Measurements from ENCODE around the gene TOMM20.
A peak's percentile ranks its signal among the peaks of the same experiment; 100 is the strongest.

The TOMM20 gene

DNA sequence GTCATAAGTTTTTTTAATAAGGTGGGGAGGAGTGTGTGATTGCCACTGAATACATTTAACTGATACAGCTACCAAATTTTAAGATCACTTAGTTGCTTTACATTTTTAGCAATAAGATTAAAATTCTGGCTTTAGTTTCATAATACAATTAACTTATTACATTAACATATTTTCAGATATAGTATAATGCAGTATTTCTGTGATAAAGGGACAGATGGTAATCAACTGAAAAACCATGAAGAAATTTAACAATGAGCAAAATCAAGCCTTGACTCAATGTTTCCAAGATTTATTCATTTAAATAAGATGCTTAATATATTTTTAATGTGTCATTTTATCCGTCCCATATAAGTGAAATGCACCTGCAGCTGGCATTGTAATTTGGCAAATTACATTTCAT, 4.0 kb downstream of the TOMM20 start:
- no peak for TF ChIP-seq ZNF274 (IDR thresholded peaks at IDR 0.05; ENCODE audit: low read depth, low read length)
- no peak overlapping the region for H3K4me3 ChIP-seq (ENCODE audit: low read length)

DNA sequence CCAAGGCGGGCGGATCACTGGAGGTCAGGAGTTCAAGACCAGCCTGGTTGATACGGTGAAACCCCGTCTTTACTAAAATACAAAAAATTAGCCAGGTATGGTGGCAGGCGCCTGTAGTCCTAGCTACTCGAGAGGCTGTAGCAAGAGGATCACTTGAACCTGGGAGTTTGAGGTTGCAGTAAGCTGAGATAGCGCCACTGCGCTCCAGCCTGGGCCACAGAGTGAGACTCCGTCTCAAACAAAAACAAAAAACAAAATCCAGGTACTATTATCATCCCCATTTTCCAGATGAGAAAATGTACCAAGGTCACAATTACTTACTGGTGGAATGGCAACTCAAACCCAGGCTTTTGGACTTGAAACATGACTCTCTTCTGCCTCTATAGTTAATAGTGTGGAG, 4.5 kb downstream of the TOMM20 start:
- H3K4me3 ChIP-seq (ENCODE audit: low read length) = no peak overlapping the region
- TF ChIP-seq ZNF274 (IDR thresholded peaks at IDR 0.05; ENCODE audit: low read depth, low read length) = no peak

DNA sequence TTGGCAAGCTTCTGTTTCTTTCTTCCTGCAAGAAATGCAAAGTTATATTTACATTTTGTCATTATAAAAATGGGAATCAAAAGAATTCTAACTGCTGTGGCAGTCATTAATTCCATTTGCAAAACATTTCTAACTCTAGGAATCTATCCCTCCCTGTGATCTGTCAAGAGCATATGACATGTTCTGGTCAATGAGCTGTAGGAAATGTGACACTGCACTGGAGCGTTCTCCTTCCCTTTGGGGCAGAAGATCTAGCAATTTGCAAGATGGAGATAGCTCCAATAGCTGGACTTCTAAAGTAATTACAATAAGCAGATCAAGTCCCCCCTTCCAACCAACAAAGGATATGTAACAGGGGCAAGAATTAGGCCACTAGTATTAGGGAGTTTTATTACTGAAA, 6.3 kb downstream of the TOMM20 start:
- no peak overlapping the region for H3K4me3 ChIP-seq (ENCODE audit: low read length)
- no peak for TF ChIP-seq ZNF274 (IDR thresholded peaks at IDR 0.05; ENCODE audit: low read depth, low read length)

DNA sequence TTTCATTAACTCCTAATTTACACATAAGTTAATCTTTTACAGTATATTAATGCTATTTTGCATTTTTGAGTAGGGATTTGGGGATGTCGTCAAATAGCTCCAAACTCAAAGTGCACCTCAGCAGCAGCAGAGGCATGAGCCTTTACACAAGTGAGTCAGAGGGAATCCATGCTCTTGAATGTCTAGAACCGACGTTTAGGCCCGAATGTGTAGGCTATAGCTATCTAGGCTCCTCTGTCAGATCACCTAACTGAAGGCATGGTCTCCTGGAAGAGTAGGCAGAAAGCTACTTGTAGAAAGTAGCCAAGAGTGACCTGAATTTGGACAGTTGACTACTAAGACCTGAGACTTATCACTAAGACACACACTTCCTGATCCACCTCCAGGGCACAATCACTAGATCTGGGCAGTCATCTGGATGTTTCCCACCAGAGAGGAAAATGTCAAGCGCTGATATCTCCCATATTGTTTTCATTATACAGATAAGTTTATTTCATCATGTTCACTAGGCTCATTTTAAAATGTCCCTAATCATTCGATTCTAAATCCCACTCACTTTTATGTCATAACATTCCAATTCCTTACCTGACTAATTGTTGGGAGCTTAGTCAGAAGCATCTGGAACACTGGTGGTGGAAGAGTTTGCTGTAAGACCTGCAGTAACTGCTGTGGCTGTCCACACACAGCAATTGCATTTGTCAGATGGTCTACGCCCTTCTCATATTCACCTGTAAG, 15.3 kb downstream of the TOMM20 start:
- TF ChIP-seq ZNF274 (IDR thresholded peaks at IDR 0.05; ENCODE audit: low read depth, low read length) = no peak
- no peak overlapping the region for H3K4me3 ChIP-seq (ENCODE audit: low read length)

DNA sequence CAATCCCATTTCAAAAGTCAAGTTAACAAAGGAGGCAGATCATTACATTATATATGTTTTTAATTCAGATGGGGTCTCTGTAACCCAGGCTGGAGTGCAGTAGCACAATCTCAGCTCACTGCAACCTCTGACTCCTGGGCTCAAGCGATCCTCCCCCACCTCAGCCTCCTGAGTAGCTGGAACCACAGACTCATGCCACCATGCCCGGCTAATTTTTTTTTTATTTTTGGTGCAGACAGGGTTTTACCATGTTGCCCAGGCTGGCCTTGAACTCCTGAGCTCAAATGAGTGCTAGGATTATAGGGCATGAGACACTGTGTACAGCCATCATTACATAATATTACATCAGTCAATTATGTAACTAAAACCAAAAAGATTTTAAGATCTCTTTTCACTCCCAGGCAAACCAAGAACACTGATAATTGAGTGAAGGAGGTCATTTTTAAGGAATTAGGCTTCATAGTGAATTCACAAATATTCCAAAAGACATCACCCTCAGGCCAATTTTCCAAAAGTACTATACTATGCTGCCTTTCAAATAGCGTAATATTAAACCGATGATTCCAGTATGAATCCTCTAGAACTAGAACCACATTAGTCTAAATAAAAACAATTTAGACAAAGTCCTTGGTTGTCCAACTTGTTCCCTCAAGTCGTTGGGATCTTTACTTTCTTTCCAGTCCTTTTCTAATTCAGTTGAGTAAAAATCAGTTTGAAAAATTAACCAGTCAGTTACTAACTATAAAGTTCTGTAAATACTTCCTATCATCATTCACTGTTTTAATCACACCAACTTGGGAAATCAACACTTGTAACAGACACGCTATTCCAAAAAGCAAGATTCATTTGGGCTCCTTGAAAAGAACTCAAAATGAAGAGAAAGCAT, 16.1 kb downstream of the TOMM20 start:
- no peak for TF ChIP-seq ZNF274 (IDR thresholded peaks at IDR 0.05; ENCODE audit: low read depth, low read length)
- no peak overlapping the region for H3K4me3 ChIP-seq (ENCODE audit: low read length)

DNA sequence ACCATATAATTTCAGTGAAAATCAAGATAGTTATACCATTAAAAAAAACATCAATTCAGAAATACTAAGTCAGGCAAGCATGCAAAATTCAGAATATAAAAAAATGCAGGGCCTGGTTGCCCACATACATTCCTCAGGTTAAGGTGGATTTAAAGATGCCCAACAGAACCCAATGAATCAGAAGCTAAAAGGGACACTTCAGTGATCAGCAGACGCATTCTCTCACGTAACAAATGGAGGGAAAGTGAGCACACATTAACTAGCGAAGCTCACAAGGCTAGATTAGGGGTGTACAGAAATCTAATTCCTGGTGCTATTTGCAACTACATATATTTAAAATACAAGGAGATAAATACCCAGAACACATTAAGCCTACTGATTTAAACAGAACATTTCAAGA, 17.5 kb downstream of the TOMM20 start:
- no peak for TF ChIP-seq ZNF274 (IDR thresholded peaks at IDR 0.05; ENCODE audit: low read depth, low read length)
- H3K4me3 ChIP-seq (ENCODE audit: low read length) = no peak overlapping the region

DNA sequence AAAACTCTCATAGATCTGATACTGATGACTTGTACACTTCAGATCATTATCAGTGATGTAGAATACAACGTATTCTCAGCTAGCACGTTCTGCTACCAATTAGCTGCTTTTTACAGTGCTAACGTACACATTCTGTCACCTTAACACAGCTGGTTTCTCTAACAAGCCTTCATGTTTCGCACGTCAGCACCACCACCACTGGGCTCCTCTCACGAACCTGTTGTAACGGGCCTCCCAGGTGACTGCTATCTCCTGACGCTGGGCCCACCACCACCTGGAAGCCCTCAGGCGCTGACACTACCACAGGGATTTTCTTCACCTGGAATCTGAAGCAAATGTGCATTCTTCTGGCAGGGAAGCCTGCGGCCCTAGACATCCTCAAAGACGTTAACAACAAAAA, 19.8 kb downstream of the TOMM20 start:
- H3K4me3 ChIP-seq (ENCODE audit: low read length) = no peak overlapping the region
- no peak for TF ChIP-seq ZNF274 (IDR thresholded peaks at IDR 0.05; ENCODE audit: low read depth, low read length)

DNA sequence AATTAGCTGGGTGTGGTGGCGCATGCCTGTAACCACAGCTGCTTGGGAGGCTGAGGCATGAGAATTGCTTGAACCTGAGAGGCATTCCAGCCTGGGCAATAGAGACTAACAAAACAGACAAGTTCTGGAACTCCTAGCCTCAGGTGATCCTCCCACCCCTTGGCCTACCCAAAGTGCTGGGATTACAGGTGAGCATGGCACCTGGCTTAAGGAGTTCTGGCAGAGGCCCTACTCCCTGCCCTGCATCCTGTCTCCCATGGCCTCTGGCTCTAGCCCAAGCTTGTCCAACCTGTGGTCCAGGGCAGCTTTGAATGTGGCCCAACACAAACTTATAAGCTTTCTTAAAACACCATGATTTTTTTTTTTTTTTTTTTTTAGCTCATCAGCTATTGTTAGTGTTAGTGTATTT, 20.4 kb downstream of the TOMM20 start:
- H3K4me3 ChIP-seq (ENCODE audit: low read length) = no peak overlapping the region
- TF ChIP-seq ZNF274 (IDR thresholded peaks at IDR 0.05; ENCODE audit: low read depth, low read length) = no peak

DNA sequence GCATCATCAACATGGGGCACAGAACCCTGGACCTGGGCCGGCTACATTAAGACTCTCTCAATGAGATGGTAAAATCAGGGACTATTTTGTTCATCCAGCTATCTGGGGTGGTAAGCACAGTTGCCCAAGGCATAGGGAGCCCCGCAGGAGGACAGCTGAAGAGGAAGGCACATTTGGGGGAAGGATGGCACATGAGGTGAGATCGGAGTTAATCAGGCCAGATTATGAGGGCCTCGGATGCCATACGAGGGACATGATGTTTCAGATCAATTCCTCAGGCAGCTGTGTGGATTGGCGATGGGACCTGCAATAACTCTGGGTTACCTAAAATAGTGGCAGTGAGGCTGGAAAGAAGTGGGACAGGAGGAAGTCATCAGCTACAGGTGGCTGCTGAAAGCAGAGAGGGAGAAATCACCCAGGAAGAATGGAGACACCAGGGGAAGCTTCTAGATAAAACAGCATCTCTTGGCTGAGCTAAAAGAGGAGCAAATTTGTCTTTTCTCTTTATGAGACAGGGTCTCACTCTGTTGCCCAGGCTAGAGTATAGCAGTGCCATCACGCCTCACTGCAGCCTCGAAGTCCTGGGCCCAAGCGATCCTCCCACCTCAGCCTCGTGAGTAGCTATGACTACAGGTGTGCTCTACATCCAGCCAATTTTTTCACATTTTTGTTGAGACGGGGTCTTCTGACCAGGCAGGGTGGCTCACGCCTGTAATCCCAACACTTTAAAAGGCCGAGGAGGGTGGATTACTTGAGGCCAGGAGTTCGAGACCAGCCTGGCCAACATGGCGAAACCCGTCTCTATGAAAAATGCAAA, 21.1 kb downstream of the TOMM20 start:
- no peak for TF ChIP-seq ZNF274 (IDR thresholded peaks at IDR 0.05; ENCODE audit: low read depth, low read length)
- no peak overlapping the region for H3K4me3 ChIP-seq (ENCODE audit: low read length)

DNA sequence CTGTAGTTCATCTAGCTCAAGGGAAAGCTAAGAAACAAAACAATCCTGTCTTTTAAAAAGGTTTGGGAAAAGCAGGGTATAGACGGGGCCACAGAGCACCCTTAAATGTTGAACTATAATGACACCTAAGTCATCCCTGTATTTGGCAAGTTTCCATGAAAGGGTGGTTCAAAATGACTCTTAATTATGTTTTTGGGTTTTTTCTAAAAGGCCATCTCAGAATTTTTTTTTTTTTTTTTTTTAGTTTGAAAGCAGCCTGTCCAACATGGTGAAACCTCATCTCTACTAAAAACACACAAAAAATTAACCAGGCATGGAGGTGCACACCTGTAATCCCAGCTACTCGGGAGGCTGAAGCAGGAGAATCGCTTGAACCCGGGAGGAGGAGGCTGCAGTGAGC, 22.2 kb downstream of the TOMM20 start:
- TF ChIP-seq ZNF274 (IDR thresholded peaks at IDR 0.05; ENCODE audit: low read depth, low read length) = no peak
- no peak overlapping the region for H3K4me3 ChIP-seq (ENCODE audit: low read length)

DNA sequence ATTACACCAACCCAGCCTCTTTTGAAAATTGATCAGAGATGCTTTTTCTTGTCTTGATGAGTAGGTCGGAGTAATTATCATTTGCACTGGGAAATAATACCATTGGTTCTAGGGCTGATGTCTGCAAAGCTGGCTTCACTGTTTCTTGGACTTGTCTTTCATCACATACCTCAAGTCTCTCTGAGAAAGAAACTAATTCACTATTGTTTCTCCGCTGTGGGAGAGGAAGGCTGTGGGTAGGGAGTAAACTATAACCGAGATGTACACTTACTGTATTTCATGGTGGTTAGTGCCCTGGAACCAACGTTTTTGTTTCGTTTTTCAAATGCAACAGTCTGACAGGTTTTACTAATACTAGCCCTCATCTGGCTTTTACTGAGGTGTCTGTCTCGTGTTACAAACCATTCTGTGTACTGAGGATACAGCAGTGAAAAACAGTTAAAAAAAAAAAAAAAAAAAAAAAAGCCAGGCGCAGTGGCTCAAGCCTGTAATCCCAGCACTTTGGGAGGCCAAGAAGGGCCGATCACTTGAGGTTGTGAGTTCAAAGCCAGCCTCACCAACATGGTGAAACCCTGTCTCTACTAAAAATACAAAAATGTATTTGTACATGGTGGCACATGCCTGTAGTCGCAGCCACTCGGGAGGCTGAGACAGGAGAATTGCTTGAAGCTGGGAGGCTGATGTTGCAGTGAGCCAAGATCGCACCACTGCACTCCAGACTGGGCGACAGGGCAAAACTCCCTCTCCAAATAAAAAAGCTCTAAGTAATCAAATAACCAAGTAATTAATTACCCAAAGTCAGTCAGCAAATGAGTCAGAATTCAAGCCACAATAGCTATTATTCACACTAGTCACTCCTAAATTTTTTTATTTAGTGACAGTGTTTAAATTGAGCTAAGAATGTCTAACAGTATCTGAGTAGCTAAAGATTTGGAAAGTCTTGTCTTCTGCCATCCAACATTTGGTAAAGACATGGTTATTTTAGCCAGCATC, 23.3 kb downstream of the TOMM20 start:
- peak overlapping the region; percentile 7; the same call in 1 of the 2 replicates for H3K4me3 ChIP-seq (ENCODE audit: low read length)

DNA sequence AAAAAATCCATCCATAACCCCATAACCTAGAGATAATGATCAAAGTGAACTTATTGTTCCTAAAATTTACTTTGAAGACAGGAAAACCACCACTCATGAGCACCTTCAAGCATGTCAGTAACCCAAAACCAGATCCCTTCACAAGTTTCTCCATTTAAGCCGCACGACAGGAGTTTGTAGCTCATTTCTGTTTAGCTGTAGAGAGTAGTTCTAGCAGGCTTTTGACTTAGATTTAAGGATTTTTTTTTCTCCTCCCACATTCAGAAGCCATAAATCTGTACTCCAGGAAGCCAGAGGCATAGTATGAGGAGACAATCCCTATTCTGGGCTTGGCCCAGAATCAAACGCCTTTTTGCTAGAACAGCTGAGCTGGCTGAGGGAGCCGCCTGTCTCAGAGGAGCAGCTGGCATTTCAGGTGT, 25.6 kb downstream of the TOMM20 start:
- TF ChIP-seq ZNF274 (IDR thresholded peaks at IDR 0.05; ENCODE audit: low read depth, low read length) = no peak
- no peak overlapping the region for H3K4me3 ChIP-seq (ENCODE audit: low read length)

More for the DNA sequence above, 23.3 kb downstream of the TOMM20 start:
- TF ChIP-seq ZNF274 (IDR thresholded peaks at IDR 0.05; ENCODE audit: low read depth, low read length) = no peak

DNA sequence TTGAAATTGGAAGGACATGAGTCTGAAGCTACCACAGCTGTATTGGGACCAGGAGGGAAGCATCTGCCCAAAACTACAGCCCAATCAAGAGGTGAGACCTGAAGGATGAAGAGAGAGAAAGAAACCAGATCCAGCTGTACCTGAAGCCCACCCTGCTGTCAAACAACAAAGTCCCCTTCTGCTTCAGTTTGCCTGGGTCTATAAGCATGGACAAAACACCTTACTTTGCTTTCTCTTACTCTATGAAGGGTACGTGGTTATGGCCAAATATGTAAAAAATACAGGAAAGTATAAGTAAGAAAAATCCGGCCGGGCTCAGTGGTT, 26.4 kb downstream of the TOMM20 start:
- no peak for TF ChIP-seq ZNF274 (IDR thresholded peaks at IDR 0.05; ENCODE audit: low read depth, low read length)
- no peak overlapping the region for H3K4me3 ChIP-seq (ENCODE audit: low read length)

All from GM08714 (cell line).